Stimulated activated CD4-positive, alpha-beta T cell treated with anti-CD3 and anti-CD28 coated beads, Interleukin-4, amount 100 ng/mL, for 4 hours (primary cell): ENCODE data around the gene HRH2.
"Not testable (repeated sequence)": the region's sequence is repeated elsewhere in the genome, so short reads cannot be mapped to it uniquely, and the experiment has no call there.

Experiments used
- DNase-seq, 2 experiments: peaks; one replicate each; pipeline ENCODE4 v3.0.0-alpha.2; 2020

HRH2 gene

GRCh38 chr5:175657593-175658271 is at the start of gene HRH2:
HRH2 (plus strand) TSS chr5:175658071; CDS start chr5:175683234, 25,163 bp downstream.
- peak; percentile 56 to 62 for DNase-seq

GRCh38 chr5:175609526-175609925 is 48.3 kb upstream of the HRH2 start:
- DNase-seq = peak; percentile 14 to 19

GRCh38 chr5:175610381-175610780 is 47.5 kb upstream of the HRH2 start:
- no peak for DNase-seq

GRCh38 chr5:175610898-175611297 is 47.0 kb upstream of the HRH2 start:
- DNase-seq = no peak

GRCh38 chr5:175614223-175614815 is 43.6 kb upstream of the HRH2 start:
- no peak for DNase-seq

GRCh38 chr5:175614861-175615260 is 43.0 kb upstream of the HRH2 start:
- no peak for DNase-seq

GRCh38 chr5:175616083-175616482 is 41.8 kb upstream of the HRH2 start:
- DNase-seq = peak in 1 of 2 experiments; percentile 12

DNA sequence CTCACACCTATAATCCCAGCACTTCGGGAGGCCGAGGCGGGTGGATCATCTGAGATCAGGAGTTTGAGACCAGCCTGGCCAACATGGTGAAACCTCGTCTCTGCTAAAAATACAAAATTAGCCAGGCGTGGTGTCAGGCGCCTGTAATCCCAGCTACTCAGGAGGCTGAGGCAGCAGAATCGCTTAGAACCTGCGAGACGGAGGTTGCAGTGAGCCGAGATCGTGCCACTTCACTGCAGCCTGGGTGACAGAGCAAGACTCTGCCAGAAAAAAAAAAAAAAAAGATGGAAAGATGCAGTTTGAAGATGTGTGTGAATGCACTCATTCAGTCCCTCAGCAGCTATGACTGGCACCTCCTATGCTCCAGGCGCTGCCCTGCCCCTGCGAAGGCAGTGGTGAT is 41.3 kb upstream of the HRH2 start:
- DNase-seq = not testable (repeated sequence)

GRCh38 chr5:175617447-175617846 is 40.4 kb upstream of the HRH2 start:
- no peak for DNase-seq

- no peak for DNase-seq
Observed at GRCh38 chr5:175620527-175620926, 37.3 kb upstream of the HRH2 start.

GRCh38 chr5:175621971-175622370 is 35.9 kb upstream of the HRH2 start:
- no peak for DNase-seq

DNA sequence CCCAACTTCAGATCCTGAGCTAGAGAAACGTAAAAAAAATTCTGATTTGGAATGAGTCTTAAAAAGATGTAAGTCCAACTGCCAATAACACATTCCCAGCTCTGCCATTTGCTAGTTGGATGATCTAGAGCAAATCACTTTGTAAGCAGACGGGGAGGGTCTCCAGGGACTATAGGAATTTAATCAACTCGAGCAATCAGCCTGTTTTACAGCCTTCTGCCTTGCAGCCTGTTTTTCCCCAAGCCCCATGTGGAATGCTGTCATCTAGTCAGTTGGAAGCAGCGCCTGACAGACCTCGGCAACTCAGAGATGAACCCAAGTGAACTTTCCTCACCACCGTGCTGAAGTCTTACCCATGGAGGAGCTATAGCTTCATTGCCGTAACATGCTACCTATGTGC is 34.8 kb upstream of the HRH2 start:
- no peak for DNase-seq

DNA sequence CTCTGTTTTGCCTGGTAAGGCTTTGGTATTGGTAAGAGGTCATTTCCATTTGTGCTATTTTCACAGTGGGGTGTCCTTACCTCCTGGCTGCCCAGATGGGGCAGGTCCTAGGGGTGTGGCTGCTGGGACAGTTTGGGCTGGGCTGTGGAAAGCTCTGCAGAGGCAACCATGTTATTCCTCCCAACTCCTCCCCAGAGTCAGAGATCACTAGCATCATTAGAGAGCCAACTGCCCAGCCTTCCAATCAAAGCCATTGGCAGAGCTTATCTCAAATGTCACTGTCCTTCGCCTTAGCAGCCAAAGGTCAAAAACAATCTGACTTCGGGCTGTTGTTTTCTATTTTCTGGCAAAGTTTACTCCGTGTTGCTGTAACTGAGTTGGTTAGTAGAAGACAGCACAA is 33.6 kb upstream of the HRH2 start:
- DNase-seq = no peak

DNA sequence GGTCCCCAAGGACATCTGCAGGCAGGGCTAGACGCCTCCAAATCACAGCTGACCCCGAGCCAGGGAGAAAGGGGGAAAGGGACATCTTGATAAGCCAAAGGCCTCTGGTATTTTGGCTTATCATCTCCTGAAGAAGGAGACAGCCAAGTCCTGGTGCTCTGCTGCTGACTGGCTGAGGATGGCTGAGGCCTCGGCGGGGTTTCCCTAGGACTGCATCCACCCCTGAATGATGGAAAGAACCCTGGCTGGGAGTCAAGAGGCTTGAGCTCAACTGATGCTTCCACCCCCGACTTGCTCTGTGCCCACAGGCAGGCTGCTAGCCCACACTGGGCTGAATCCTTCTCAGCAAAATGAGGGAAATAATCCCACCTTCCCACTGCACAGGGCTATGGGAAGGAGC is 30.9 kb upstream of the HRH2 start:
- DNase-seq = no peak

DNA sequence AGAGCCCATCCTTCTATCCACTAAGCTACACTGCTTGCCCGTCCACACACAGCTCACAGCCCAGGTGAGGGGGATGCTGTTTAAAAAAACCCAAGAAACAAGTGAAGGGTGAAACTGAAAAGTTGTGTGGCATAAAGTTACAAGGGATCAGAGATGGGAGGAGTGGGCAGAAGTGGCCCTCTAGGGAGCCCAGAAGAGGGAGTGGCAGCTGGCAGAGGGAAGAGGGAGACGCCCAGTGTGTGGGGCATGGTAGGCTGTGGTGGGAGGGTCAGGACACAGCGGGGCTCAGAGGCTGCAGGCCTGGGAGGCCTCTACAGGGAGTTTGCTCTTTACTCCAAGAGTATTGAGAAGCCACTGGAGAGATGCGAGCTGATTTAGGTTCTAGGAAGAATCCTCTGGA is 30.1 kb upstream of the HRH2 start:
- no peak for DNase-seq

DNA sequence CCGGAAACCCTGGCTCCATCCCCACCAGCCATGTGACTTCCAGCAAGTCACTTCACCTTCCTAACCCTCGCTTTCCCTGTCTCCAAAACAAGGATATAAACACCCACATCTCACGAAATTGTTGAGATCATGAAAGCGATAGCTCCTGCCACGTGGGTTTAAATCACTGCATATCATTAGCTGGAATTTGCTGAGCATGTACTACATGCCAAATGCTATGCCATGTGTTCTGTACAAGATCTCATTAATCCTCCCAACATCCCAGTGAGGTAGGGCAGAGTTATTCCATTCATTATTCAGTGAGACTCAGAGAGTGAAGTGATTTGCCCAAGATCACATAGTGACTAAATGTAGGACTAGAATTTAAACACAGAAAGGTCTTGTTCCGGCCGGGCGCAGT is 29.2 kb upstream of the HRH2 start:
- no peak for DNase-seq

- DNase-seq = no peak
Observed at GRCh38 chr5:175629261-175629660, 28.6 kb upstream of the HRH2 start.

DNA sequence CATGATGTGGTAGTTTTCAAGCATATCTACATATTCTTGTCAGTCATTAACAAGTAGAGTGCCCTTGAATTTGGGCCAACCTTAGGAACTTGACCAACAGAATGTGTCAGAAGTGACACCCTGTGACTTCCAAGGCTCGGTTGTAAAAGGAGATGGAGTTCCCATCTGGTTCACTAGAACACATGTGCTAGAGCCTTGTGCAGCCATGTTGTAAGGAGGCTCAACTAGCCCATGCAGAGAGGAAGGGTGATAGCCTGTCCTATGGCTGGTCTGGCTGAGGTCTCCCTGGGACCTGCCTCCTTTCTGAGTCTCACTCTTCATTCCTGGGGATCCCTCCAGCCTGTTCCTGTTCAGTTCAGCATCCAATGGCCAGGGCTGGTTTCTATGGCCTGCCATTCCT is 28.1 kb upstream of the HRH2 start:
- DNase-seq = no peak

GRCh38 chr5:175635854-175636584 is 21.9 kb upstream of the HRH2 start:
- DNase-seq = no peak

DNA sequence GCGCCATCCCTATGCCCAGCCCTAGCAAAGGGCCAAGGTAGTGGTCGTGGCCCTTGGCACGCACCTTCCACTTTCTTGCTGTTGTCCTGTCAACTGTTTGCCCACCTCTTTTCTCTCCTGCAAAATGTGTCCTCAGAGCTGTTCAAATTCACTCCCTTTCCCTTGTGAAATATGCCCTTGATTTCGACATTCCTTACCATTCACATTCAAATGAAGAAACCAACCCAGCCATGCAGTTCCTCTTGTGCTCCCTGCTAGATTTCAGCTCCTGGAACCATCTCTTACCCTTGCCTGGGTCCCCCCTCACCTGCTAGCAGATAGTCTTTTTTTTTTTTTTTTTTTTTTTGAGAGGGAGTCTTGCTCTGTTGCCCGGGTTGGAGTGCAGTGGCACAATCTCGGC is 19.6 kb upstream of the HRH2 start:
- no peak for DNase-seq

DNA sequence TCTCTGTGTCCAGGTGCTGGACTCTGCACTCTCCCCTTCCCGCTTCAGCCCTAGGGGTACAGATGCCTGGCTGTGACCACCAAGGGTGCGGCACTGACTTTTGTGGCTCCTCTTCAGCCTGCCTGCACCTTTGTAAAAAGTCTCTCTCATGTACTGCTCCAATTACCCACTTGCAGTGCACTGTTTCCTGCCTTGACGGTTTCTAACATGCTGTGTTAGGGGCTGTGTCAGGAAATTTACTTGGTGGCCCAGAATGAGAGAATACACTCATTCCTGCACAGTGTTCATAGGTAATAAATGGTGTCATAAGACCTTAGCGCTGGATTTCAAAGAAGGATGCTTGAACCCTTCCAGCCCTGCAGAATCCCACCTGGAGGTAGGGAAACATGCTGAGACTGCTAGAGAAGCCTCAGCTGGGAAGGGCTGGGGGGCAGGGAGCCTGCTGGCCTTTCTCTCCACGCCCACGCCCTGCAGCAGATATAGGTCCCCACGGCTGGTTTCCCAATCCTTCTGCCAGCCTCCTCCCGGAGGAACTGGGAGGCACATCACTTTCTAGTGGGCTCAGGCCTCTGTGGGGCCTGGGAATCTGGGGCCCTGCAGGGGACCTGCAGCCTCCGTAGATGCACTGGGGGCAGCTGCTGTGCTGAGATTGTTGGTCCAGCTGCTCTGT is 17.6 kb upstream of the HRH2 start:
- no peak for DNase-seq

- DNase-seq = no peak
Observed at GRCh38 chr5:175642998-175643397, 14.9 kb upstream of the HRH2 start.

DNA sequence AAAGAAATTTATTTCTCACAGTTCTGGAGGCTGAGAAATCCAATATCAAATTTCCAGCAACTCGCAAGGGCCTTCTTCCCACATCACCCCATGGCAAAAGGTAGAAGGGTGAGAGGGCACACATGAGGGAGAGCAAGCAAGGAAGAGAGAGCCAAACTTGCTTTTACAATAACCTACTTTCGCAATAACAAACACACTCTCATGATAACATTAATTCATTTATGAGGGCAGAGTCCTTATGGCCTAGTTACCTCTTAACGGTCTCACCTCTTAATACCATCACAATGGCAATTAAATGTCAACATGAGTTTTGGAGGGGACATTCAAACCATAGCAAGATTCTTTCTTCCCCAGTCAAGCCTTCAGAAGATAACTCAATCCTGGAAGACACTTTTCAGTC is 11.6 kb upstream of the HRH2 start:
- DNase-seq = no peak

GRCh38 chr5:175649967-175650366 is 7.9 kb upstream of the HRH2 start:
- DNase-seq = no peak
